H1 (cell line): ENCODE data around the gene MDFIC2.

Experiments used
- EZH2 ChIP-seq: fragments of 200-600 bp; sonication (generic); IDR thresholded peaks from 2 replicates; pipeline ENCODE4 v1.7.1; 2012; ENCODE audit warnings: low read depth, mild to moderate bottlenecking, moderate library complexity, low read length, inconsistent platforms; ENCODE audit not compliant: severe bottlenecking
- GABPA ChIP-seq: IDR thresholded peaks from 2 replicates; pipeline ENCODE4 v1.6.1; 2011; ENCODE audit warnings: mild to moderate bottlenecking, low read length, moderate library complexity, borderline replicate concordance; ENCODE audit not compliant: insufficient read depth
- POLR2A ChIP-seq, 2 experiments: IDR thresholded peaks; 1 replicate in 1 of 2; 2 replicates in 1 of 2; pipeline ENCODE4 v1.6.1; 2011; ENCODE audit warnings: low read depth in 2 of 2, low read length in 2 of 2, mild to moderate bottlenecking in 2 of 2; ENCODE audit errors: control extremely low read depth in 1 of 2
- RFX5 ChIP-seq: IDR thresholded peaks from 2 replicates; pipeline ENCODE4 v1.6.1; 2011; ENCODE audit warnings: low read depth, low read length, improper control_type of control experiment, borderline replicate concordance
- TAF1 ChIP-seq: IDR thresholded peaks from 2 replicates; pipeline ENCODE4 v1.6.1; 2011; ENCODE audit warnings: mild to moderate bottlenecking, low read depth, low read length
- TF ChIP-seq, protein P1 (sequence below), 3 experiments: IDR thresholded peaks; 1 replicate in 2 of 3; 2 replicates in 1 of 3; pipeline versions ENCODE4 v1.5.1 to v1.6.1; 2011; ENCODE audit warnings: low read length in 3 of 3, mild to moderate bottlenecking in 3 of 3, inconsistent platforms in 2 of 3, low read depth in 1 of 3, moderate library complexity in 1 of 3; ENCODE audit not compliant: insufficient read depth in 1 of 3; ENCODE audit errors: control extremely low read depth in 1 of 3
- TF ChIP-seq, protein P2 (sequence below): IDR thresholded peaks from 2 replicates; pipeline ENCODE4 v1.6.1; 2012; ENCODE audit warnings: low read length, inconsistent platforms

DNA sequence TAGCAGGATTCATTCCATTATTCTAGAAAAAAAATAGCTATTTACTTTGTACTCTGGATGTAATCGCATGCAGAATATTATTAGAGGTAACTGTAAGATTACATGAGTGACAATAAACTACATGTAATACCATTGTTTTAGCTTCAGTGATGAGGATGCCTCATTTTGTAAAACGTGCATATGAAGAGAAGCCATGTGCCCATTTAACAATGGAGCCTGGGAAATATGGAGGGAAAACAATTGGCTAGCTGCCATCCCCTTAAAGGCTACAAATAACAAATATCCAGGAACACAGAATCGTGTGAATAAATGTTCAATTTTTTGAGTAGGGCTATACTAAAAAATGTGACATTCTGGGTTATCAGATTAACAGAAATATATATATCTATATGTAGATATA is 161.8 kb downstream of the MDFIC2 start:
- TF ChIP-seq, protein P1, sequence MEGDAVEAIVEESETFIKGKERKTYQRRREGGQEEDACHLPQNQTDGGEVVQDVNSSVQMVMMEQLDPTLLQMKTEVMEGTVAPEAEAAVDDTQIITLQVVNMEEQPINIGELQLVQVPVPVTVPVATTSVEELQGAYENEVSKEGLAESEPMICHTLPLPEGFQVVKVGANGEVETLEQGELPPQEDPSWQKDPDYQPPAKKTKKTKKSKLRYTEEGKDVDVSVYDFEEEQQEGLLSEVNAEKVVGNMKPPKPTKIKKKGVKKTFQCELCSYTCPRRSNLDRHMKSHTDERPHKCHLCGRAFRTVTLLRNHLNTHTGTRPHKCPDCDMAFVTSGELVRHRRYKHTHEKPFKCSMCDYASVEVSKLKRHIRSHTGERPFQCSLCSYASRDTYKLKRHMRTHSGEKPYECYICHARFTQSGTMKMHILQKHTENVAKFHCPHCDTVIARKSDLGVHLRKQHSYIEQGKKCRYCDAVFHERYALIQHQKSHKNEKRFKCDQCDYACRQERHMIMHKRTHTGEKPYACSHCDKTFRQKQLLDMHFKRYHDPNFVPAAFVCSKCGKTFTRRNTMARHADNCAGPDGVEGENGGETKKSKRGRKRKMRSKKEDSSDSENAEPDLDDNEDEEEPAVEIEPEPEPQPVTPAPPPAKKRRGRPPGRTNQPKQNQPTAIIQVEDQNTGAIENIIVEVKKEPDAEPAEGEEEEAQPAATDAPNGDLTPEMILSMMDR (IDR thresholded peaks at IDR 0.05; ENCODE audit: control extremely low read depth in 1 of 3, insufficient read depth in 1 of 3, low read depth in 1 of 3, low read length in 3 of 3): no peak
- no peak for TF ChIP-seq POLR2A (IDR thresholded peaks at IDR 0.05; ENCODE audit: control extremely low read depth in 1 of 2, low read depth in 2 of 2, low read length in 2 of 2)
- TF ChIP-seq RFX5: no peak
- TF ChIP-seq, protein P2, sequence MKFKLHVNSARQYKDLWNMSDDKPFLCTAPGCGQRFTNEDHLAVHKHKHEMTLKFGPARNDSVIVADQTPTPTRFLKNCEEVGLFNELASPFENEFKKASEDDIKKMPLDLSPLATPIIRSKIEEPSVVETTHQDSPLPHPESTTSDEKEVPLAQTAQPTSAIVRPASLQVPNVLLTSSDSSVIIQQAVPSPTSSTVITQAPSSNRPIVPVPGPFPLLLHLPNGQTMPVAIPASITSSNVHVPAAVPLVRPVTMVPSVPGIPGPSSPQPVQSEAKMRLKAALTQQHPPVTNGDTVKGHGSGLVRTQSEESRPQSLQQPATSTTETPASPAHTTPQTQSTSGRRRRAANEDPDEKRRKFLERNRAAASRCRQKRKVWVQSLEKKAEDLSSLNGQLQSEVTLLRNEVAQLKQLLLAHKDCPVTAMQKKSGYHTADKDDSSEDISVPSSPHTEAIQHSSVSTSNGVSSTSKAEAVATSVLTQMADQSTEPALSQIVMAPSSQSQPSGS: no peak
- TF ChIP-seq GABPA: no peak
- TF ChIP-seq EZH2: no peak
- no peak for TF ChIP-seq TAF1
